ENCODE measurements around the gene DLL3. TPM values are rescaled to one million over a fixed set of nuclear protein-coding genes. Genes with fewer than 3 reads are reported as not detected.

Gene DLL3
- total RNA-seq, 4 donors from 2014 or later = not detected

GRCh38 chr19:39544911-39545310 is 46.2 kb downstream of the DLL3 start:
- Histone ChIP-seq H3K9me3 (no peaks in the 10 kb centered on the region), H3K27me3 (no peaks in the 10 kb centered on the region), H3K27ac (no peak overlapping the region), H3K4me1 (peaks cover 4% of the 10 kb centered on the region), H3K4me3 (no peak overlapping the region), H3K36me3 (no peaks in the 10 kb centered on the region)
- TF ChIP-seq POLR2A (IDR thresholded peaks at IDR 0.05) = no peak
- no peak for DNase-seq (ENCODE audit: low spot score in 2 of 2)
- WGBS = 71% methylated on average over 1 of the region's 1 CpG

GRCh38 chr19:39546599-39546998 is 47.9 kb downstream of the DLL3 start:
- no peaks in the 10 kb centered on the region for H3K9me3 ChIP-seq
- TF ChIP-seq POLR2AphosphoS5 (IDR thresholded peaks at IDR 0.05) = no peak
- no peak for TF ChIP-seq POLR2A (IDR thresholded peaks at IDR 0.05)
- TF ChIP-seq CTCF (IDR thresholded peaks at IDR 0.05) = no peak
- TF ChIP-seq EP300 (IDR thresholded peaks at IDR 0.05) = no peak
- H3K4me3 ChIP-seq = no peak overlapping the region
- WGBS = 32% methylated on average over 8 of the region's 8 CpGs
- H3K36me3 ChIP-seq = no peaks in the 10 kb centered on the region
- no peak overlapping the region for H3K27ac ChIP-seq
- no peak for DNase-seq (ENCODE audit: low spot score in 2 of 2)
- no peaks in the 10 kb centered on the region for H3K27me3 ChIP-seq
- no peaks in the 10 kb centered on the region for H3K4me1 ChIP-seq

GRCh38 chr19:39550197-39550596 is 51.5 kb downstream of the DLL3 start:
- TF ChIP-seq POLR2AphosphoS5 (IDR thresholded peaks at IDR 0.05) (no peak), CTCF (IDR thresholded peaks at IDR 0.05) (no peak), POLR2A (IDR thresholded peaks at IDR 0.05) (no peak), EP300 (IDR thresholded peaks at IDR 0.05) (no peak)
- Histone ChIP-seq H3K4me1 (no peaks in the 10 kb centered on the region), H3K27me3 (no peaks in the 10 kb centered on the region), H3K36me3 (no peaks in the 10 kb centered on the region), H3K9me3 (no peaks in the 10 kb centered on the region), H3K4me3 (no peak overlapping the region), H3K27ac (no peak overlapping the region)
- no peak for DNase-seq (ENCODE audit: low spot score in 2 of 2)
- 86% methylated on average over 5 of the region's 5 CpGs for WGBS

GRCh38 chr19:39553082-39553652 is 54.4 kb downstream of the DLL3 start:
- DNase-seq (ENCODE audit: low spot score in 2 of 2) = no peak
- Histone ChIP-seq H3K4me1 (no peaks in the 10 kb centered on the region), H3K9me3 (no peaks in the 10 kb centered on the region), H3K27me3 (no peaks in the 10 kb centered on the region), H3K27ac (no peak overlapping the region), H3K4me3 (no peak overlapping the region), H3K36me3 (no peaks in the 10 kb centered on the region)
- 73% methylated on average over 6 of the region's 7 CpGs for WGBS
- TF ChIP-seq EP300 (IDR thresholded peaks at IDR 0.05) (no peak), CTCF (IDR thresholded peaks at IDR 0.05) (no peak), POLR2AphosphoS5 (IDR thresholded peaks at IDR 0.05) (no peak), POLR2A (IDR thresholded peaks at IDR 0.05) (no peak)

GRCh38 chr19:39554701-39555311 is 56.1 kb downstream of the DLL3 start:
- Histone ChIP-seq H3K27ac (no peak overlapping the region), H3K36me3 (no peaks in the 10 kb centered on the region), H3K27me3 (no peaks in the 10 kb centered on the region), H3K4me3 (no peak overlapping the region), H3K9me3 (no peaks in the 10 kb centered on the region), H3K4me1 (no peaks in the 10 kb centered on the region)
- TF ChIP-seq EP300 (IDR thresholded peaks at IDR 0.05) = no peak
- no peak for TF ChIP-seq CTCF (IDR thresholded peaks at IDR 0.05)
- TF ChIP-seq POLR2AphosphoS5 (IDR thresholded peaks at IDR 0.05) = no peak
- no peak for TF ChIP-seq POLR2A (IDR thresholded peaks at IDR 0.05)
- WGBS = 73% methylated on average over 4 of the region's 4 CpGs
- no peak for DNase-seq (ENCODE audit: low spot score in 2 of 2)

All from suprapubic skin (tissue), 4 donors.